BLaER1 treated with 17β-estradiol and CSF1 and Interleukin-3, amounts not matched to agents 10 nM and 100 nM (cell line): ENCODE results near the gene PARD3.
A peak's percentile ranks its signal among the peaks of the same experiment; 100 is the strongest.

ENCODE experiments used
- H3K27ac ChIP-seq, 11 experiments: shearing (Covaris generic); formaldehyde crosslinking; 2 replicates each; pipeline ENCODE4 v1.8.1; 2022
- H3K27me3 ChIP-seq, 11 experiments: shearing (Covaris generic); formaldehyde crosslinking; 2 replicates each; pipeline ENCODE4 v1.8.1; 2022
- H3K36me3 ChIP-seq, 11 experiments: shearing (Covaris generic); formaldehyde crosslinking; 2 replicates each; pipeline ENCODE4 v1.8.1; 2022
- H3K4me1 ChIP-seq, 10 experiments: shearing (Covaris generic); formaldehyde crosslinking; 2 replicates each; pipeline ENCODE4 v1.8.1; 2022
- H3K4me2 ChIP-seq, 11 experiments: shearing (Covaris generic); formaldehyde crosslinking; 2 replicates each; pipeline ENCODE4 v1.8.1; 2022
- H3K4me3 ChIP-seq, 10 experiments: shearing (Covaris generic); formaldehyde crosslinking; 2 replicates each; pipeline ENCODE4 v1.8.1; 2022
- H3K9ac ChIP-seq, 11 experiments: shearing (Covaris generic); formaldehyde crosslinking; 2 replicates each; pipeline ENCODE4 v1.8.1; 2022
- H3K9me3 ChIP-seq, 11 experiments: shearing (Covaris generic); formaldehyde crosslinking; replicated peaks in 1 of 11; 2 replicates each; pipeline ENCODE4 v1.8.1; 2022
- H4K20me1 ChIP-seq, 11 experiments: shearing (Covaris generic); formaldehyde crosslinking; 2 replicates each; pipeline ENCODE4 v1.8.1; 2022
- Cebpa-rat ChIP-seq, 11 experiments: shearing (Covaris generic); IDR thresholded peaks; 2 replicates each; pipeline ENCODE4 v1.8.1; 2022

Gene PARD3

DNA sequence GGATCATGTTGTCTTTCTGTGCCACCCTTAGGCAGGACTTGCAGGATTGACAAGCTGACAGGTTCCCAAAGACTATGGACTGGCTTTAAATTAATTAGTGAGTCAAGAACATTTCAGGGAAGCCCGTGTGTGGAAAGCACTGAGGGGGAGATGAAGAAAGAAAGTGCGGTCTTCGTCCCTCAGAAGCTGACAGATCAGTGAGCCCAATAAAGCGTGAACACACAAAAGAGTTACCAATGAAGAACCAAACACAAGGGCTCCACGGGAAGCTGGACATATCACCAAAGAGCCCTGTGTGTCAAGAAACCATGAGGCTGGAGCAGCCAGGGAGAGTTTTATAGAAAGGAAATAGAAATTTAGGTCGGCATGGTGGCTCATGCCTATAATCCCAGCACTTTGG lies 725.8 kb downstream of the PARD3 start:
- TF ChIP-seq Cebpa-rat (IDR thresholded peaks at IDR 0.05), result no peak

DNA sequence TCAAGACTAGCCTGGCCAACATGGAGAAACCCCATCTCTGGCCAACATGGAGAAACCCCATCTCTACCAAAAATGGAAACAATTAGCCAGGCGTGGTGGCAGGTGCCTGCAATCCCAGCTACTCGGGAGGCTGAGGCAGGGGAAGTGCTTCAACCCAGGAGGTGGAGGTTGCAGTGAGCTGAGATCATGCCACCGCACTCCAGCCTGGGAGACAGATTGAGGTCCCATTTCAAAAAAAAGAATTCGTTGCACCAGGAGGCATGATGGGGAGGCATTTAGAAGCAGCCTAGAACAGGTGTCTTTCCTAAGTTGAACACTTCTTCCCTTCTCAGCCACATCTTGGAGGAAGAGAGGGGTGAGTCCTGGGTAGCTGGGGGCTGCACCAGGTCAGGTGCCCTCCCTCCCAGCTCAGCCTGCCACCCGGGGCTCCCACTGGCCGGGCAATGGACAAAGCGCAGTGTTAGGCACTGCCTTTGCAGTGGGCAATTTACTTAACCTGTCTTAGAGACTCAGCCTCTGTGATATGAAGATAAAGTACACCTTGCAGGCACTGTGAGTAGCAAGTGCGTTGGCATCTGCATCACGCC lies 726.8 kb downstream of the PARD3 start:
- Histone ChIP-seq H3K9ac (no peak overlapping the region), H3K27ac (no peak overlapping the region), H4K20me1 (no peaks in the 10 kb centered on the region), H3K4me3 (no peak overlapping the region), H3K4me1 (no peaks in the 10 kb centered on the region), H3K9me3 (peaks cover 7 to 32% (median 16%) of the 10 kb centered on the region in 11 experiments), H3K36me3 (no peaks in the 10 kb centered on the region), H3K27me3 (no peaks in the 10 kb centered on the region), H3K4me2 (no peak overlapping the region)
- TF ChIP-seq Cebpa-rat (IDR thresholded peaks at IDR 0.05), result no peak

More for the DNA sequence above, 725.8 kb downstream of the PARD3 start:
- Histone ChIP-seq H3K27me3 (no peaks in the 10 kb centered on the region), H3K9me3 (peaks cover 5 to 32% (median 16%) of the 10 kb centered on the region in 11 experiments), H3K9ac (no peak overlapping the region), H3K4me3 (no peak overlapping the region), H4K20me1 (no peaks in the 10 kb centered on the region), H3K4me2 (no peak overlapping the region), H3K36me3 (no peaks in the 10 kb centered on the region), H3K4me1 (no peaks in the 10 kb centered on the region), H3K27ac (no peak overlapping the region)

DNA sequence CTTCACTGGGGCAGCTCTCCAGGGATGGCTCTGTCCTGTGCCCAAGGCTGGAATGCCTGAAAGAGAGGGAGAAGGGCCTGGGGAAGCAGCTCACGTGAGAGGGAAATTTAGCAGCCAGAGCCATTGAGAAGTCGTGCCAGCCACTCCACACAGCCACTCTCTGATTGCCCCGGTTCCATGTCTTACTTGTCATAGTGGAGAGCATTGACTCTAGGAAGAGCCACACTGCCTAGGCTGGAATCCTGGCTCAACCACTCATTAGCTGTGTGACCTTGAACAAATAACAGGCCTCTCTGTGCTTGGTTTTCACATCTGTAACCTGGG lies 728.0 kb downstream of the PARD3 start:
- Histone ChIP-seq H3K36me3 (no peaks in the 10 kb centered on the region), H3K4me1 (peaks cover 0 to under 1% (median 0%) of the 10 kb centered on the region in 10 experiments; a peak in 2 of 20 replicates), H3K27me3 (no peaks in the 10 kb centered on the region), H3K4me2 (no peak overlapping the region), H3K4me3 (no peak overlapping the region), H3K27ac (no peak overlapping the region), H4K20me1 (no peaks in the 10 kb centered on the region), H3K9me3 (peaks cover 8 to 27% (median 14%) of the 10 kb centered on the region in 11 experiments; a peak in 21 of 22 replicates), H3K9ac (no peak overlapping the region)
- no peak for TF ChIP-seq Cebpa-rat (IDR thresholded peaks at IDR 0.05)

DNA sequence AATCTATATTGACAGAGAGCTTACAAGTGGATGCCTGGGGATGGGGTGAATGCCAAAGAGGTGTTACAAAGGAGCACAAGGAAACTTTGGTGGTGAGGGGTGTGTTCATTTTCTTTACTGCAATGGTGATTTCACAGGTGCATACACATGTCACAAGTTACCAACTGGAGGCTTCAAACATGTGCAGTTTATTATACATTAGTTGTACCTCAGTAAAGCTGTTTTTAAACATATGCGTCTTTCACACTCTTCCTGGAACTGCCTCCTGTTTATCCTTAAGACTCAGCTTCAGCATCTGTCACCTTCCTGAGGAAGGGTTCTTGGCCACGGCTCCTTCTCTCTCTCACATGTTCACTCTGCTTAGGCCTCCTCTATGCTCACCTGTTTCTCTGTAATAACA lies 731.5 kb downstream of the PARD3 start:
- TF ChIP-seq Cebpa-rat (IDR thresholded peaks at IDR 0.05), result no peak
- no peak overlapping the region for H3K9ac ChIP-seq
- peaks cover 0 to 12% (median 6%) of the 10 kb centered on the region in 10 experiments; a peak in 12 of 20 replicates for H3K4me1 ChIP-seq
- H4K20me1 ChIP-seq, result no peaks in the 10 kb centered on the region
- no peak overlapping the region for H3K4me3 ChIP-seq
- H3K9me3 ChIP-seq, result peaks cover 8 to 23% (median 13%) of the 10 kb centered on the region in 11 experiments; a peak in 21 of 22 replicates
- H3K36me3 ChIP-seq, result no peaks in the 10 kb centered on the region
- H3K4me2 ChIP-seq, result no peak overlapping the region
- H3K27me3 ChIP-seq, result 0 out of 22 replicates have a peak, but pooled peaks cover 0 to 3% (median 0%) of the 10 kb centered on the region in 11 experiments
- H3K27ac ChIP-seq, result no peak overlapping the region

GRCh38 chr10:34081948-34082347 lies 733.1 kb downstream of the PARD3 start:
- no peak overlapping the region for H3K27ac ChIP-seq
- no peaks in the 10 kb centered on the region for H4K20me1 ChIP-seq
- 0 out of 22 replicates have a peak, but pooled peaks cover 0 to 3% (median 0%) of the 10 kb centered on the region in 11 experiments for H3K27me3 ChIP-seq
- H3K9ac ChIP-seq, result no peak overlapping the region
- peak overlapping the region in 5 of 11 experiments; percentile 3 to 35 (median 16); a peak in 5 of 22 replicates for H3K4me2 ChIP-seq
- H3K4me1 ChIP-seq, result peaks cover 0 to 12% (median 6%) of the 10 kb centered on the region in 10 experiments; a peak in 12 of 20 replicates
- no peak overlapping the region for H3K4me3 ChIP-seq
- no peaks in the 10 kb centered on the region for H3K36me3 ChIP-seq
- H3K9me3 ChIP-seq, result peaks cover 8 to 23% (median 13%) of the 10 kb centered on the region in 11 experiments; a peak in 21 of 22 replicates
- no peak for TF ChIP-seq Cebpa-rat (IDR thresholded peaks at IDR 0.05)

GRCh38 chr10:34081347-34081743 lies 733.8 kb downstream of the PARD3 start:
- 0 out of 22 replicates have a peak, but pooled peaks cover 0 to 3% (median 0%) of the 10 kb centered on the region in 11 experiments for H3K27me3 ChIP-seq
- no peak overlapping the region for H3K4me3 ChIP-seq
- H3K4me1 ChIP-seq, result peaks cover 0 to 12% (median 6%) of the 10 kb centered on the region in 10 experiments; a peak in 12 of 20 replicates
- H3K4me2 ChIP-seq, result peak overlapping the region in 6 of 11 experiments; percentile 1 to 35 (median 11); a peak in 6 of 22 replicates
- no peaks in the 10 kb centered on the region for H3K36me3 ChIP-seq
- TF ChIP-seq Cebpa-rat (IDR thresholded peaks at IDR 0.05), result no peak
- H3K9ac ChIP-seq, result no peak overlapping the region
- no peaks in the 10 kb centered on the region for H4K20me1 ChIP-seq
- H3K9me3 ChIP-seq, result peaks cover 8 to 26% (median 15%) of the 10 kb centered on the region in 11 experiments; a peak in 21 of 22 replicates
- no peak overlapping the region for H3K27ac ChIP-seq

- Histone ChIP-seq H3K4me3 (no peak overlapping the region), H3K4me1 (peaks cover 0 to 12% (median 6%) of the 10 kb centered on the region in 10 experiments; a peak in 12 of 20 replicates), H4K20me1 (no peaks in the 10 kb centered on the region), H3K36me3 (no peaks in the 10 kb centered on the region), H3K27ac (no peak overlapping the region), H3K4me2 (0 out of 22 replicates have a peak overlapping the region, but pooled peaks of 2 of the 11 experiments have one; percentile 1 to 6), H3K9me3 (peaks cover 8 to 31% (median 21%) of the 10 kb centered on the region in 11 experiments; a peak in 21 of 22 replicates), H3K27me3 (0 out of 22 replicates have a peak, but pooled peaks cover 0 to 3% (median 0%) of the 10 kb centered on the region in 11 experiments), H3K9ac (no peak overlapping the region)
- no peak for TF ChIP-seq Cebpa-rat (IDR thresholded peaks at IDR 0.05)
Observed at GRCh38 chr10:34080485-34081346, 734.4 kb downstream of the PARD3 start.

DNA sequence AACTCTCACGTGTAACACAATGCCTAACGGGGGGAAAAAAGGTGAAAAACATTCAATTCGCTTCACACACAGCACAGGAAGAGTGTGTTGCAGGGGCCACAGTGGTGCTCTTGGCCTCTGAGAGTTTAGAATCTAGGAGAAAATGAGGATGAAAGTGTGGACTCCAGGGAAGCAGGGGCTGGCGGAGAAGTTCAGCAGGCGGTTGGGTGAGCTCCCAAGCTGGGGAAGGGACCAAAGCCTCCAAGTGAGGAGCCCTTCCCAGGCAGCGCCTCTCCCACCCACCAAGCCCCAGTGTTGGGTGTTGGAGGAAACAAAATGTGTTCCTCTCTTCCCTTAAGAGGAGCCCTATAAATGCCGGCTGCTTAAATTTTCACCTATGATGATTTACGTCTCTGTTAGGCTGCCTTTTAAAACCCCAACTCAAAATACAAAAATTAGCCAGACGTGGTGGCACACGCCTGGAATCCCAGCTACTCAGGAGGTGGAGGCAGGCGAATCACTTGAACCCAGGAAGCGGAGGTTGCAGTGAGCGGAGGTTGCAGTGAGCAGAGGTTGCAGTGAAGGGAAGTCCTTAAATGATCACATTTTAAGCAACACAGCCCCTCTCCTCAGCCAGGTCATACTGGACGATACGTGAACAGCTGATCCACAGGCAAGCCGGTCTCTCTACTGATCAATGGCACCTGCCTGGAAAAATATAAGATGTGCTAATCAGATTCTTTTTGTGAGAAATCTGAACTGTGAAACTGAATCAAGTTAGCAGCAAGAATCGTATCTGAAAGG lies 735.2 kb downstream of the PARD3 start:
- peaks cover 8 to 31% (median 21%) of the 10 kb centered on the region in 11 experiments; a peak in 21 of 22 replicates for H3K9me3 ChIP-seq

More for the DNA sequence above, 735.2 kb downstream of the PARD3 start:
- Histone ChIP-seq H3K27me3 (0 out of 22 replicates have a peak, but pooled peaks cover 0 to 3% (median 0%) of the 10 kb centered on the region in 11 experiments), H3K9ac (no peak overlapping the region), H3K4me1 (peaks cover 0 to 12% (median 6%) of the 10 kb centered on the region in 10 experiments; a peak in 13 of 20 replicates), H3K36me3 (no peaks in the 10 kb centered on the region), H3K27ac (no peak overlapping the region), H3K4me2 (no peak overlapping the region), H3K4me3 (no peak overlapping the region), H4K20me1 (no peaks in the 10 kb centered on the region)
- TF ChIP-seq Cebpa-rat (IDR thresholded peaks at IDR 0.05), result no peak
